B cell (primary cell): ENCODE measurements around the gene SPHK2. TPM values are rescaled to one million over a fixed set of nuclear protein-coding genes. Genes with fewer than 3 reads are reported as not detected.

Experiments used
- ATAC-seq: fragments of 200-7000 bp; cut with Tn5 transposase; one replicate; pipeline ENCODE4 v1.10.0; 2021; ENCODE audit warnings: low read depth, mild to moderate bottlenecking, moderate number of reproducible peaks, moderate library complexity
- CTCF ChIA-PET: fragments of 350-600 bp; sonication (Branson Sonifier 250); formaldehyde crosslinking; loops from one replicate; lab custom pipeline; 2021; ENCODE audit warnings: antibody characterized with exemption, inconsistent platforms; lab: Charles Lee
- POLR2A ChIA-PET: fragments of 350-600 bp; sonication (Branson Sonifier 250); formaldehyde crosslinking; loops from one replicate; lab custom pipeline; 2021; ENCODE audit warnings: antibody characterized with exemption; lab: Charles Lee
- DNase-seq: peaks from one replicate; pipeline ENCODE4 v3.0.0; 2013
- H2AFZ ChIP-seq: 2 replicates; pipeline ENCODE4 v1.6.1; 2012; ENCODE audit warnings: mild to moderate bottlenecking, low read depth, low read length; ENCODE audit not compliant: insufficient read depth, poor library complexity, severe bottlenecking
- H3K27ac ChIP-seq, 2 donors: 1 replicate in 1 of 2; 2 replicates in 1 of 2; pipeline ENCODE4 v1.5.1; 2012 to 2013; ENCODE audit warnings: low read length in 2 of 2, mild to moderate bottlenecking in 2 of 2, moderate library complexity in 1 of 2
- H3K27me3 ChIP-seq, 4 experiments: fragments of 200-600 bp in 1 of 4; sonication (generic) in 1 of 4; replicated peaks in 1 of 4; 1 replicate in 2 of 4; 2 replicates in 2 of 4; pipeline versions ENCODE4 v1.6.1 to v1.7.0; 2013 to 2016; ENCODE audit warnings: low read length in 3 of 4, mild to moderate bottlenecking in 2 of 4, mixed read lengths in 1 of 4, moderate library complexity in 1 of 4; ENCODE audit not compliant: insufficient read depth in 4 of 4, control insufficient read depth in 3 of 4; ENCODE audit errors: control extremely low read depth in 1 of 4
- H3K36me3 ChIP-seq, 2 experiments: replicated peaks in 1 of 2; 1 replicate in 1 of 2; 2 replicates in 1 of 2; pipeline versions ENCODE4 v1.6.1 to v1.7.1; 2013; ENCODE audit warnings: low read length in 1 of 2; ENCODE audit not compliant: insufficient read depth in 2 of 2, control insufficient read depth in 1 of 2; ENCODE audit errors: control extremely low read depth in 1 of 2, extremely low read depth in 1 of 2
- H3K4me1 ChIP-seq, 2 donors: fragments of 200-600 bp in 1 of 2; sonication (generic) in 1 of 2; 1 replicate in 1 of 2; 2 replicates in 1 of 2; pipeline versions ENCODE4 v1.5.1 to v1.6.1; 2013 to 2017; ENCODE audit warnings: low read length in 2 of 2; ENCODE audit not compliant: control insufficient read depth in 2 of 2, insufficient read depth in 2 of 2
- H3K4me2 ChIP-seq: replicated peaks from 2 replicates; pipeline ENCODE3; 2012; ENCODE audit warnings: mild to moderate bottlenecking, low read depth, low read length; ENCODE audit not compliant: poor library complexity, severe bottlenecking
- H3K4me3 ChIP-seq, 5 experiments: fragments of 200-600 bp in 1 of 5; sonication (generic) in 1 of 5; 1 replicate in 3 of 5; 2 replicates in 2 of 5; pipeline versions ENCODE4 v1.5.1 to v1.7.0; 2011 to 2016; ENCODE audit warnings: low read length in 4 of 5, mild to moderate bottlenecking in 4 of 5, low read depth in 2 of 5, control low read depth in 1 of 5, moderate library complexity in 1 of 5; ENCODE audit not compliant: insufficient read depth in 1 of 5; ENCODE audit errors: control extremely low read depth in 1 of 5, extremely low read depth in 1 of 5
- H3K79me2 ChIP-seq: fragments of 200-600 bp; sonication (generic); one replicate; pipeline ENCODE4 v1.6.0; 2016; ENCODE audit warnings: low read length; ENCODE audit not compliant: control insufficient read depth, insufficient read depth
- H3K9ac ChIP-seq: fragments of 200-600 bp; sonication (generic); 2 replicates; pipeline ENCODE4 v1.6.1; 2017; ENCODE audit warnings: mild to moderate bottlenecking, low read length, moderate library complexity
- H3K9me3 ChIP-seq, 3 donors: one replicate each; pipeline versions ENCODE4 v1.6.1 to v1.7.1; 2013; ENCODE audit warnings: low read length in 2 of 3; ENCODE audit not compliant: control insufficient read depth in 2 of 3, insufficient read depth in 1 of 3; ENCODE audit errors: control extremely low read depth in 1 of 3
- H4K20me1 ChIP-seq: 2 replicates; pipeline ENCODE4 v1.6.0; 2012; ENCODE audit warnings: mild to moderate bottlenecking, low read length; ENCODE audit not compliant: insufficient read depth, control insufficient read depth, poor library complexity, severe bottlenecking
- H3K27ac Mint-ChIP-seq: one replicate; pipeline ENCODE4 v1.8.0; 2021; ENCODE audit warnings: mixed read lengths
- H3K27me3 Mint-ChIP-seq: one replicate; pipeline ENCODE4 v1.8.0; 2021; ENCODE audit warnings: mixed read lengths
- H3K4me1 Mint-ChIP-seq: one replicate; pipeline ENCODE4 v1.8.0; 2021; ENCODE audit warnings: mixed read lengths
- H3K4me3 Mint-ChIP-seq: one replicate; pipeline ENCODE4 v1.8.0; 2021; ENCODE audit warnings: mixed read lengths
- H3K9me3 Mint-ChIP-seq: one replicate; pipeline ENCODE4 v1.8.0; 2022; ENCODE audit warnings: mixed read lengths; ENCODE audit not compliant: insufficient read depth
- CTCF ChIP-seq: fragments of 200-600 bp; IDR thresholded peaks from one replicate; pipeline ENCODE4 v1.8.0; 2022; ENCODE audit warnings: antibody characterized with exemption, mild to moderate bottlenecking
- EZH2 ChIP-seq: IDR thresholded peaks from 2 replicates; pipeline ENCODE4 v1.6.1; 2012; ENCODE audit warnings: borderline replicate concordance, low read depth, mild to moderate bottlenecking, moderate library complexity, low read length; ENCODE audit not compliant: insufficient read depth, poor library complexity, severe bottlenecking
- WGBS: methylation state at CpG from one replicate; pipeline ENCODE4 v1.1.5; 2013; ENCODE audit warnings: missing lambda C conversion rate; ENCODE audit not compliant: insufficient coverage; 5-methylcytosine and 5-hydroxymethylcytosine counted together
- intact Hi-C: fragments of 100-400 bp; cut with micrococcal nuclease; formaldehyde crosslinking; loops from one replicate; pipeline ENCODE4 v1.10.0; 2022
- polyA plus RNA-seq: library from polyadenylated mRNA; depleted of rRNA; stranded (reverse); fragments of >200 nt; gene quantifications from 2 replicates; pipeline ENCODE4 v1.2.3, GENCODE V29; 2012
- total RNA-seq, 2 donors: library from RNA; stranded (reverse); fragments of 120-200 nt in 1 of 2; gene quantifications; 1 replicate in 1 of 2; 2 replicates in 1 of 2; pipeline versions ENCODE4 v1.2.3 to v1.2.4, GENCODE V29; 2013 to 2022

SPHK2 gene
- total and polyA plus RNA-seq, 2 donors (not counting 1 experiment from before 2014, with no cell fraction given): 17.0 to 47.3 TPM

DNA sequence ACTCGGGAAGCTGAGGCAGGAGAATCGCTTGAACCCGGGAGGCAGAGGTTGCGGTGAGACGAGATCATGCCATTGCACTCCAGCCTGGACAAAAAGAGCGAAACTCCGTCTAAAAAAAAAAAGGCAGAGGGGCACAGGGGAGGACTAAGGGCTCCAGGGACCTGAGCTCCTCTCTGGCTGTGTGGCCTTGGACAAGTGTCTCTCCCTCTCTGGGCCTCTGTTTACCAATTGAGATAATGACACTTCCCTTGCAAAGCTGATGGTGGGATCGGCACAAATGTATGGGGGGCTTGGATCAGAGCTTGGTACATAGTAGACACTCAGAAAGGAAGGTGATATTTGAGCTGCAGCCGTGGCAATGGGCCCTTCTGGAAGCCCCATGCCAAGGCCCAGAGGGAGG lies 24.1 kb upstream of the SPHK2 start:
- DNase-seq: no peak
- peaks cover 4% of the 10 kb centered on the region for H3K27me3 Mint-ChIP-seq
- Histone ChIP-seq H3K79me2 (no peaks in the 10 kb centered on the region), H3K4me1 (no peaks in the 10 kb centered on the region), H3K9ac (no peak overlapping the region), H3K36me3 (no peaks in the 10 kb centered on the region), H3K4me2 (no peak overlapping the region), H4K20me1 (no peaks in the 10 kb centered on the region), H3K9me3 (no peaks in the 10 kb centered on the region), H3K27ac (no peak overlapping the region), H2AFZ (no peak overlapping the region), H3K27me3 (peaks cover 0 to 3% (median 0%) of the 10 kb centered on the region in 4 experiments), H3K4me3 (no peak overlapping the region)
- H3K9me3 Mint-ChIP-seq: no peaks in the 10 kb centered on the region
- TF ChIP-seq CTCF: no peak
- no peak for TF ChIP-seq EZH2
- no peak overlapping the region for H3K4me3 Mint-ChIP-seq
- ChIA-PET CTCF (interaction anchor here (0.5 to 2.9 kb wide), 4 partner anchors 11 to 193 kb away, joined by 3 to 13 read pairs (median 8); partner anchors contain the start of gene SPACA4), POLR2A (interaction anchor here (0.7 kb wide), 1 partner anchor 10 kb away, joined by 3 read pairs; no protein-coding TSS in a partner anchor)
- H3K4me1 Mint-ChIP-seq: peaks cover 2% of the 10 kb centered on the region
- ATAC-seq: no peak
- no peak overlapping the region for H3K27ac Mint-ChIP-seq
- 88% methylated on average over 9 of the region's 9 CpGs for WGBS
- intact Hi-C loops: no loop called here

DNA sequence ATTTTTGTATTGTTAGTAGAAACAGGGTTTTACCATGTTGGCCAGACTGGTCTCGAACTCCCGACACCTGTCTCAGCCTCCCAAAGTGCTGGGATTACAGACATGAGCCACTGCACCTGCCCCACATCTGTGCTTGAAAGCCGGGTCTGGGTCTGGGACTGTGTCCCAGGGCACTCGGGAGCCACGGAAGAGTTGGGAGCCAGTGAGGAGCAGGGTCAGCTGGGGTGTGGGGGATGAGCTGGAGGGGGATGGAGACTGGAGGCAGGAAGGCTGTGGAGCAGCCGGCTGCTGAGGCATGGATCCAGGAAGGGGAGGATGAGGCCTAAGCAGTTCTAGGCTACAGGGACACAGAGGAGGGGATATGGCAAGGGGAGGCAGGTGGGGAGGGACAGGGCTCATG lies 23.5 kb upstream of the SPHK2 start:
- Histone ChIP-seq H3K4me3 (no peak overlapping the region), H3K9me3 (no peaks in the 10 kb centered on the region), H3K27ac (no peak overlapping the region), H4K20me1 (no peaks in the 10 kb centered on the region), H3K27me3 (peaks cover 0 to 3% (median 0%) of the 10 kb centered on the region in 4 experiments), H3K4me1 (no peaks in the 10 kb centered on the region), H3K9ac (no peak overlapping the region), H3K4me2 (no peak overlapping the region), H2AFZ (no peak overlapping the region), H3K36me3 (no peaks in the 10 kb centered on the region), H3K79me2 (no peaks in the 10 kb centered on the region)
- ATAC-seq: no peak
- TF ChIP-seq EZH2: no peak
- no peak for TF ChIP-seq CTCF
- Mint-ChIP-seq H3K4me3 (no peak overlapping the region), H3K27ac (no peak overlapping the region), H3K27me3 (peaks cover 4% of the 10 kb centered on the region), H3K4me1 (peaks cover 2% of the 10 kb centered on the region), H3K9me3 (no peaks in the 10 kb centered on the region)
- WGBS: 89% methylated on average over 6 of the region's 6 CpGs
- intact Hi-C loops: no loop called here
- CTCF ChIA-PET: interaction anchor here (0.6 to 2.9 kb wide), 3 partner anchors 11 to 193 kb away, joined by 4 to 13 read pairs (median 11); partner anchors contain the start of gene SPACA4
- POLR2A ChIA-PET: interaction anchor here (0.7 kb wide), 2 partner anchors 21 to 143 kb away, joined by 4 read pairs; no protein-coding TSS in a partner anchor
- no peak for DNase-seq
